Measurements from ENCODE around the gene EHBP1L1. TPM values are rescaled to one million over a fixed set of nuclear protein-coding genes. Genes with fewer than 3 reads are reported as not detected.

EHBP1L1 gene
- total RNA-seq, 1 donor from 2014 or later: 4.7 TPM

- Mint-ChIP-seq H3K9me3 (ENCODE audit: unreplicated experiment) (no peaks in the 10 kb centered on the region), H3K4me1 (ENCODE audit: unreplicated experiment) (peaks cover 20% of the 10 kb centered on the region), H3K4me3 (ENCODE audit: unreplicated experiment) (peak overlapping the region; percentile 8), H3K36me3 (ENCODE audit: low read depth, unreplicated experiment) (peaks cover 9% of the 10 kb centered on the region), H3K27me3 (ENCODE audit: unreplicated experiment) (peaks cover 30% of the 10 kb centered on the region), H3K27ac (ENCODE audit: unreplicated experiment) (no peak overlapping the region)
- DNase-seq (ENCODE audit: low spot score): peak; percentile 83
- no peak for TF ChIP-seq CTCF (IDR thresholded peaks at IDR 0.05; ENCODE audit: unreplicated experiment)
Measured at GRCh38 chr11:65546217-65546958, 29.5 kb upstream of the EHBP1L1 start.

- H3K4me1 Mint-ChIP-seq (ENCODE audit: unreplicated experiment): peaks cover 29% of the 10 kb centered on the region
- no peak for DNase-seq (ENCODE audit: low spot score)
- H3K36me3 Mint-ChIP-seq (ENCODE audit: low read depth, unreplicated experiment): peaks cover 5% of the 10 kb centered on the region
- no peak overlapping the region for H3K4me3 Mint-ChIP-seq (ENCODE audit: unreplicated experiment)
- H3K27me3 Mint-ChIP-seq (ENCODE audit: unreplicated experiment): peaks cover 36% of the 10 kb centered on the region
- no peak for TF ChIP-seq CTCF (IDR thresholded peaks at IDR 0.05; ENCODE audit: unreplicated experiment)
- H3K27ac Mint-ChIP-seq (ENCODE audit: unreplicated experiment): no peak overlapping the region
- H3K9me3 Mint-ChIP-seq (ENCODE audit: unreplicated experiment): no peaks in the 10 kb centered on the region
Measured at GRCh38 chr11:65547446-65548125, 28.3 kb upstream of the EHBP1L1 start.

GRCh38 chr11:65548395-65548794 is 27.5 kb upstream of the EHBP1L1 start:
- TF ChIP-seq CTCF (IDR thresholded peaks at IDR 0.05; ENCODE audit: unreplicated experiment): no peak
- Mint-ChIP-seq H3K4me3 (ENCODE audit: unreplicated experiment) (no peak overlapping the region), H3K27me3 (ENCODE audit: unreplicated experiment) (peaks cover 32% of the 10 kb centered on the region), H3K4me1 (ENCODE audit: unreplicated experiment) (peaks cover 29% of the 10 kb centered on the region), H3K27ac (ENCODE audit: unreplicated experiment) (no peak overlapping the region), H3K36me3 (ENCODE audit: low read depth, unreplicated experiment) (peaks cover 5% of the 10 kb centered on the region), H3K9me3 (ENCODE audit: unreplicated experiment) (no peaks in the 10 kb centered on the region)
- DNase-seq (ENCODE audit: low spot score): no peak

- H3K4me3 Mint-ChIP-seq (ENCODE audit: unreplicated experiment): no peak overlapping the region
- no peak for DNase-seq (ENCODE audit: low spot score)
- peaks cover 29% of the 10 kb centered on the region for H3K4me1 Mint-ChIP-seq (ENCODE audit: unreplicated experiment)
- no peak for TF ChIP-seq CTCF (IDR thresholded peaks at IDR 0.05; ENCODE audit: unreplicated experiment)
- no peak overlapping the region for H3K27ac Mint-ChIP-seq (ENCODE audit: unreplicated experiment)
- H3K36me3 Mint-ChIP-seq (ENCODE audit: low read depth, unreplicated experiment): peaks cover 5% of the 10 kb centered on the region
- peaks cover 29% of the 10 kb centered on the region for H3K27me3 Mint-ChIP-seq (ENCODE audit: unreplicated experiment)
- H3K9me3 Mint-ChIP-seq (ENCODE audit: unreplicated experiment): no peaks in the 10 kb centered on the region
Measured at GRCh38 chr11:65549096-65549495, 26.8 kb upstream of the EHBP1L1 start.

Measured in endothelial cell (in vitro differentiated cells).